Lung (tissue), 12 donors: ENCODE data around the gene GCK. TPM values are rescaled to one million over a fixed set of nuclear protein-coding genes. Genes with fewer than 3 reads are reported as not detected.

Experiments
- ATAC-seq: fragments of 200-7000 bp; cut with Tn5 transposase; one replicate; pipeline ENCODE4 v1.9.1; 2020; ENCODE audit warnings: moderate number of reproducible peaks; ENCODE audit not compliant: insufficient read depth, low FRiP score
- DNase-seq, 3 donors: peaks; one replicate each; pipeline ENCODE4 v3.0.0-alpha.2; 2013 to 2017
- H3K27ac ChIP-seq, 2 donors: one replicate each; pipeline ENCODE4 v1.5.1; 2013; ENCODE audit warnings: mild to moderate bottlenecking in 2 of 2, moderate library complexity in 2 of 2, control low read depth in 1 of 2, inconsistent platforms in 1 of 2, low read depth in 1 of 2, low read length in 1 of 2
- H3K27me3 ChIP-seq, 3 donors: one replicate each; pipeline ENCODE4 v1.5.1; 2013; ENCODE audit warnings: low read length in 2 of 3; ENCODE audit not compliant: control insufficient read depth in 3 of 3, insufficient read depth in 3 of 3
- H3K36me3 ChIP-seq, 4 donors: one replicate each; pipeline ENCODE4 v1.5.1; 2013; ENCODE audit warnings: low read length in 4 of 4, mild to moderate bottlenecking in 1 of 4, moderate library complexity in 1 of 4; ENCODE audit not compliant: control insufficient read depth in 4 of 4, insufficient read depth in 4 of 4
- H3K4me1 ChIP-seq, 5 donors: one replicate each; pipeline ENCODE4 v1.5.1; 2013; ENCODE audit warnings: low read length in 5 of 5, mild to moderate bottlenecking in 2 of 5, moderate library complexity in 1 of 5; ENCODE audit not compliant: control insufficient read depth in 5 of 5, insufficient read depth in 5 of 5
- H3K4me3 ChIP-seq: one replicate; pipeline ENCODE4 v1.5.1; 2013; ENCODE audit warnings: mild to moderate bottlenecking, control low read depth, moderate library complexity
- H3K9ac ChIP-seq, 2 donors: one replicate each; pipeline ENCODE4 v1.5.1; 2013; ENCODE audit warnings: low read length in 2 of 2, control low read depth in 1 of 2; ENCODE audit not compliant: insufficient read depth in 1 of 2
- H3K9me3 ChIP-seq, 4 donors: one replicate each; pipeline ENCODE4 v1.5.1; 2013; ENCODE audit warnings: low read length in 3 of 4, mild to moderate bottlenecking in 1 of 4, moderate library complexity in 1 of 4; ENCODE audit not compliant: control insufficient read depth in 4 of 4, insufficient read depth in 3 of 4
- WGBS, 2 donors: extraction: QIAGEN DNeasy Blood & Tissue Kit; methylation state at CpG; one replicate each; pipeline ENCODE4 v1.1.7; 2013; 5-methylcytosine and 5-hydroxymethylcytosine counted together
- polyA plus RNA-seq, 2 donors: library from polyadenylated mRNA; stranded (reverse); fragments of 200-250 nt; gene quantifications; one replicate each; pipeline ENCODE4 v1.2.1, GENCODE V29; 2013
- total RNA-seq, 2 donors: library from RNA; depleted of rRNA in 1 of 2; stranded (reverse); fragments of >200 nt in 1 of 2; gene quantifications; one replicate each; pipeline ENCODE4 v1.2.1, GENCODE V29; 2014 to 2021
- TF ChIP-seq, protein P1 (sequence below): IDR thresholded peaks from 2 replicates; pipeline ENCODE4 v1.5.1; 2012; ENCODE audit warnings: mild to moderate bottlenecking; ENCODE audit errors: control extremely low read depth, extremely low read depth
- donor health status: control.
- donor health status: control.
- donor health status: Bipolar disorder and iron deficiency.
- donor health status: healthy.
- donor health status: DM: yes; HTN: yes; CAD: no.

Gene GCK
- total and polyA plus RNA-seq, 4 donors = 0.25 to 1.1 (median 0.43) TPM

DNA sequence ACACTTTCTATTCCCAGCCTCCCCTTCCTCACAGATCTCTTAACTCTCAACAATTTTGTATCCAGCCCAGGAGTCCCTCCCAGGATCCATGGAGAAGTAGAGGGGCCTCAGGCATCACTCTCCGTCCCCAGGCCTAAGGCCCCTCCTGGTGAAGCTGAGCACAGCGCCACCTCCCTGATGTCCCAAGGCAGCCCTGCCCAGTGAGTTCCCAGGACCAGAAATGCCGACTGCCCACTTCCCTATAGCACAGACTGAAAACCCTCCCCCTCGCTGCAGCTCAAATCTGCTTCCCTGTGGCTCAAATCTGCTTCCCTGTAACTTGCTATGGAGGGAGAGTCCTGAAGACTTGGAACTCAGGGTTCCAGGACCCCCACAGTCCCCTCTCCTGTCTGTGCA, 47.1 kb upstream of the GCK start:
- Histone ChIP-seq H3K4me1 (no peaks in the 10 kb centered on the region), H3K27ac (no peak overlapping the region), H3K36me3 (no peaks in the 10 kb centered on the region), H3K9ac (no peak overlapping the region), H3K9me3 (no peaks in the 10 kb centered on the region), H3K4me3 (no peak overlapping the region), H3K27me3 (no peaks in the 10 kb centered on the region)
- TF ChIP-seq, protein P1, sequence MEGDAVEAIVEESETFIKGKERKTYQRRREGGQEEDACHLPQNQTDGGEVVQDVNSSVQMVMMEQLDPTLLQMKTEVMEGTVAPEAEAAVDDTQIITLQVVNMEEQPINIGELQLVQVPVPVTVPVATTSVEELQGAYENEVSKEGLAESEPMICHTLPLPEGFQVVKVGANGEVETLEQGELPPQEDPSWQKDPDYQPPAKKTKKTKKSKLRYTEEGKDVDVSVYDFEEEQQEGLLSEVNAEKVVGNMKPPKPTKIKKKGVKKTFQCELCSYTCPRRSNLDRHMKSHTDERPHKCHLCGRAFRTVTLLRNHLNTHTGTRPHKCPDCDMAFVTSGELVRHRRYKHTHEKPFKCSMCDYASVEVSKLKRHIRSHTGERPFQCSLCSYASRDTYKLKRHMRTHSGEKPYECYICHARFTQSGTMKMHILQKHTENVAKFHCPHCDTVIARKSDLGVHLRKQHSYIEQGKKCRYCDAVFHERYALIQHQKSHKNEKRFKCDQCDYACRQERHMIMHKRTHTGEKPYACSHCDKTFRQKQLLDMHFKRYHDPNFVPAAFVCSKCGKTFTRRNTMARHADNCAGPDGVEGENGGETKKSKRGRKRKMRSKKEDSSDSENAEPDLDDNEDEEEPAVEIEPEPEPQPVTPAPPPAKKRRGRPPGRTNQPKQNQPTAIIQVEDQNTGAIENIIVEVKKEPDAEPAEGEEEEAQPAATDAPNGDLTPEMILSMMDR = no peak
- WGBS, 2 donors = 58 to 65% methylated on average over 4 of the region's 4 CpGs
- DNase-seq (no peak), ATAC-seq (no peak)

DNA sequence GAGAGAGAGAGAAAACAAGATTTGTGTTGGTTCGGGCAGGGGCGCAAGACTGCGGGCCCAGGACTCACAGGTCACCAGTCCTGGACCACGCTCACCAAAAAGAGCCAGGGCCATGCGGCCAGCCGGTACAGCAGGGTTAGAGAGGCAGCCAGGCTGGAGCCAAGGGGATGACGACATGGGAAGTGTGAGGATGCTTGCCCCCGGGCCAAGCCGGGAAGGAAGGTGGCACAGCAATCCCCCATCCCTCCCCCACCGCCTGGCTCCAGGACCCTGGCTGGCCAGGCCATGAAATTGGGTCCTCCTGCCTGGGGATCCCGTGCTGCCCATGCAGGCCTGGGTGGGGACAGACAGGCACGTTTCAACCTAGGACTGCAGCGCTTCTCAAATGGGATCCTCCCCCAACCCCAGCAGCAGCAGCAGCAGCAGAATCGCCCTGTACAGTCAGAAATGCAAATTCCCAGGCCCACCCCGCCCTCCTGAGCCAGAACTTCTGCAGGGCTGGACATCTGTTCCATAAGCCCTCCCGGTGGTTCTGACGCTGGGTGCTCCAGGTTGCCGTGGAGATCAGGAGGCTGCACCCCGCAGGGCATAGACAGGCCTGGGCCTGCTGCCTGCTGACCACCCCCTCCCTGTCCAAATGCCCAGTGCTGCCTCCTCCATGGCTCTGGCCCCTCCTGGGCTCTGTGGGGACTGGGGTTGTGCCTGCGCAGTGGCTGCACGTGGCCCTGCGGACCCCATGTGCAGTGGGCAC, 46.5 kb upstream of the GCK start:
- no peak overlapping the region for H3K27ac ChIP-seq
- 67 to 76% methylated on average over 22 of the region's 22 CpGs for WGBS, 2 donors
- H3K4me3 ChIP-seq = no peak overlapping the region
- DNase-seq (no peak), ATAC-seq (no peak)
- no peaks in the 10 kb centered on the region for H3K4me1 ChIP-seq
- TF ChIP-seq, protein P1 = no peak
- H3K36me3 ChIP-seq = no peaks in the 10 kb centered on the region
- no peaks in the 10 kb centered on the region for H3K27me3 ChIP-seq
- H3K9me3 ChIP-seq = no peaks in the 10 kb centered on the region
- no peak overlapping the region for H3K9ac ChIP-seq

DNA sequence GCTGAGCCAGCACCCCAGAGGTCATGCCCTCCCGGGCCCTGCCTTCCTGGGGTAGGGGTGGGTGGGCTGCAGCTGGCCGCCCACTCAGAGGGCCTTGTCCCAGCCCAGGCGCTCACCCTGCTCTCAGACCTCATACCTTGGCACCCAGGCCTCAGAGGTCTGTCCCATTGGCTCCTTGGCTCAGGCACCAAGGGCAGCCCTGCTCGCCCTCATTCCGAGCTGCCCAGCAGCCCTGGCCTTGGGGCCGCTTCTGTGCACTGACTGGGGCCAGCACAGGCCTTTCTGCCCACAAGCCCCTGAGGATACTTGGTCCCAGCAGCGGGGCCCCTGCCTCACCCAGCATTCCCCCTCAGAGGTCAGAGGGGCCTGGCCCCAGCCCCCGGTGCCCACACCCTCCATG, 45.8 kb upstream of the GCK start:
- DNase-seq = no peak
- Histone ChIP-seq H3K27ac (no peak overlapping the region), H3K9ac (no peak overlapping the region), H3K36me3 (no peaks in the 10 kb centered on the region), H3K4me1 (peaks cover 0 to 2% (median 0%) of the 10 kb centered on the region in 5 donors), H3K27me3 (no peaks in the 10 kb centered on the region), H3K9me3 (no peaks in the 10 kb centered on the region), H3K4me3 (no peak overlapping the region)
- 86 to 89% methylated on average over 8 of the region's 8 CpGs for WGBS, 2 donors
- ATAC-seq = no peak
- TF ChIP-seq, protein P1 = no peak
